Endothelial cell of umbilical vein (primary cell): Measurements from ENCODE around the gene ZNF70. TPM values are rescaled to one million over a fixed set of nuclear protein-coding genes. Genes with fewer than 3 reads are reported as not detected.

Experiments
- BruUV-seq: library from RNA; stranded (reverse); fragments of 400-500 nt; replicated peaks from 2 replicates; lab custom pipeline; 2021; lab: Mats Ljungman, UMichigan
- CTCF ChIA-PET: fragments of 300-600, 350-600 bp; sonication (Branson Sonifier 250); formaldehyde crosslinking; loops from one replicate; lab custom pipeline; 2021; ENCODE audit warnings: antibody characterized with exemption, inconsistent platforms; lab: Charles Lee
- POLR2A ChIA-PET: fragments of 300-600, 350-600 bp; sonication (Branson Sonifier 250); formaldehyde crosslinking; loops from one replicate; lab custom pipeline; 2021; ENCODE audit warnings: antibody characterized with exemption, inconsistent platforms; lab: Charles Lee
- DNase-seq: peaks from one replicate; pipeline ENCODE4 v3.0.0-alpha.2; 2011; ENCODE audit warnings: low read depth, low spot score
- FAIRE-seq: peaks from 2 replicates; lab custom pipeline; 2011; peaks lifted over from hg19 to GRCh38; lab: Jason Lieb, UNC
- H2AFZ ChIP-seq: 2 replicates; pipeline ENCODE4 v1.6.0; 2012; ENCODE audit warnings: low read depth, low read length, control low read depth, inconsistent platforms
- H3K27ac ChIP-seq: 2 replicates; pipeline ENCODE4 v1.5.1; 2011; ENCODE audit warnings: low read depth, mild to moderate bottlenecking, control low read depth, low read length, moderate library complexity; ENCODE audit not compliant: insufficient read depth
- H3K27me3 ChIP-seq, 2 experiments: 2 replicates each; pipeline versions ENCODE4 v1.6.0 to v1.6.1; 2011; ENCODE audit warnings: low read length in 2 of 2, mixed read lengths in 1 of 2; ENCODE audit not compliant: control insufficient read depth in 2 of 2, insufficient read depth in 2 of 2
- H3K36me3 ChIP-seq, 2 experiments: 2 replicates in 1 of 2; 3 replicates in 1 of 2; pipeline ENCODE4 v1.5.1; 2011; ENCODE audit warnings: low read length in 2 of 2, mild to moderate bottlenecking in 1 of 2, moderate library complexity in 1 of 2; ENCODE audit not compliant: control insufficient read depth in 2 of 2, insufficient read depth in 2 of 2; ENCODE audit errors: extremely low read depth in 1 of 2
- H3K4me1 ChIP-seq: 3 replicates; pipeline ENCODE4 v1.5.1; 2011; ENCODE audit warnings: mild to moderate bottlenecking, low read length; ENCODE audit not compliant: control insufficient read depth, insufficient read depth; ENCODE audit errors: extremely low read depth
- H3K4me2 ChIP-seq: 2 replicates; pipeline ENCODE4 v1.6.1; 2011; ENCODE audit warnings: low read length, control low read depth, mixed read lengths; ENCODE audit not compliant: insufficient read depth
- H3K4me3 ChIP-seq, 3 experiments: fragments of 200-600 bp in 1 of 3; sonication (generic), shearing (Covaris generic) in 1 of 3; replicated peaks in 1 of 3; 2 replicates each; pipeline ENCODE4 v1.5.1; 2011 to 2016; ENCODE audit warnings: control low read depth in 3 of 3, low read length in 3 of 3, mild to moderate bottlenecking in 2 of 3, inconsistent platforms in 1 of 3, low read depth in 1 of 3, moderate library complexity in 1 of 3; ENCODE audit not compliant: insufficient read depth in 1 of 3
- H3K79me2 ChIP-seq: 2 replicates; pipeline ENCODE4 v1.6.0; 2012; ENCODE audit warnings: low read length, inconsistent platforms; ENCODE audit not compliant: control insufficient read depth, insufficient read depth
- H3K9ac ChIP-seq: replicated peaks from 2 replicates; pipeline ENCODE3; 2011; ENCODE audit warnings: low read length, control low read depth; ENCODE audit not compliant: insufficient read depth; ENCODE audit errors: extremely low read depth
- H3K9me1 ChIP-seq: replicated peaks from 3 replicates; pipeline ENCODE4 v1.6.0; 2011; ENCODE audit warnings: mild to moderate bottlenecking, low read length; ENCODE audit not compliant: control insufficient read depth, insufficient read depth; ENCODE audit errors: extremely low read depth
- H3K9me3 ChIP-seq: replicated peaks from 2 replicates; pipeline ENCODE4 v1.5.1; 2012; ENCODE audit warnings: low read length, inconsistent platforms; ENCODE audit not compliant: control insufficient read depth, insufficient read depth
- H4K20me1 ChIP-seq: replicated peaks from 2 replicates; pipeline ENCODE3; 2011; ENCODE audit warnings: mild to moderate bottlenecking, low read length; ENCODE audit not compliant: control insufficient read depth, insufficient read depth; ENCODE audit errors: extremely low read depth
- CTCF ChIP-seq, 2 donors: IDR thresholded peaks; 1 replicate in 1 of 2; 2 replicates in 1 of 2; pipeline ENCODE4 v1.5.1; 2011; ENCODE audit warnings: low read length in 2 of 2, mild to moderate bottlenecking in 2 of 2, moderate library complexity in 2 of 2, control low read depth in 1 of 2, inconsistent platforms in 1 of 2, low read depth in 1 of 2; ENCODE audit not compliant: insufficient read depth in 1 of 2; ENCODE audit errors: extremely low read depth in 1 of 2
- EZH2 ChIP-seq: IDR thresholded peaks from 2 replicates; pipeline ENCODE4 v1.6.1; 2012; ENCODE audit warnings: borderline replicate concordance, low read depth, mild to moderate bottlenecking, moderate library complexity, low read length, inconsistent platforms; ENCODE audit not compliant: severe bottlenecking
- FOS ChIP-seq: IDR thresholded peaks from 2 replicates; pipeline ENCODE4 v1.6.1; 2011; ENCODE audit warnings: mild to moderate bottlenecking, low read length, moderate library complexity, borderline replicate concordance; ENCODE audit not compliant: insufficient read depth
- GATA2 ChIP-seq: IDR thresholded peaks from 2 replicates; pipeline ENCODE4 v1.7.0; 2011; ENCODE audit warnings: low read depth, mild to moderate bottlenecking, moderate library complexity, mixed read lengths, low read length; ENCODE audit not compliant: insufficient read length, insufficient read depth
- JUN ChIP-seq: IDR thresholded peaks from 2 replicates; pipeline ENCODE4 v1.6.1; 2011; ENCODE audit warnings: borderline replicate concordance, low read depth; ENCODE audit not compliant: insufficient read length, insufficient read depth
- MAX ChIP-seq: IDR thresholded peaks from 2 replicates; pipeline ENCODE4 v1.6.1; 2011; ENCODE audit not compliant: insufficient read depth, insufficient read length
- MYC ChIP-seq: IDR thresholded peaks from one replicate; pipeline ENCODE4 v1.6.1; 2011; ENCODE audit warnings: mild to moderate bottlenecking, low read depth, low read length
- POLR2A ChIP-seq: IDR thresholded peaks from 2 replicates; pipeline ENCODE4 v1.6.1; 2012; ENCODE audit warnings: low read depth, mild to moderate bottlenecking, control low read depth, low read length
- POLR2AphosphoS5 ChIP-seq: IDR thresholded peaks from 2 replicates; pipeline ENCODE4 v1.6.1; 2012; ENCODE audit warnings: low read depth, mild to moderate bottlenecking, control low read depth, low read length, moderate library complexity; ENCODE audit not compliant: insufficient read depth
- dilution Hi-C: fragments of 300-500 bp; cut with MboI; formaldehyde crosslinking; loops from one replicate; pipeline ENCODE4 v1.15.0; 2019; ENCODE audit warnings: low sequenced_read_pairs; ENCODE audit not compliant: extremely low pct_ligation_motif_present
- intact Hi-C: fragments of 100-400 bp; cut with micrococcal nuclease; formaldehyde crosslinking; loops from one replicate; pipeline ENCODE4 v1.10.0; 2022
- polyA plus RNA-seq, 4 experiments: library from polyadenylated mRNA; depleted of rRNA in 3 of 4; stranded (reverse) in 3 of 4; unstranded in 1 of 4; fragments of >200 nt; gene quantifications; 2 replicates each; pipeline versions ENCODE4 v1.2.1 to v1.2.3, GENCODE V29; 2011 to 2012; ENCODE audit warnings: missing spikeins in 1 of 4
- total RNA-seq: library from RNA; stranded (reverse); gene quantifications from 2 replicates; pipeline ENCODE4 v1.2.3, GENCODE V29; 2021

The ZNF70 gene
- total and polyA plus RNA-seq, 2 donors (not counting 3 experiments of a cell fraction or from before 2014, with no cell fraction given): 1.9 to 6.2 TPM

DNA sequence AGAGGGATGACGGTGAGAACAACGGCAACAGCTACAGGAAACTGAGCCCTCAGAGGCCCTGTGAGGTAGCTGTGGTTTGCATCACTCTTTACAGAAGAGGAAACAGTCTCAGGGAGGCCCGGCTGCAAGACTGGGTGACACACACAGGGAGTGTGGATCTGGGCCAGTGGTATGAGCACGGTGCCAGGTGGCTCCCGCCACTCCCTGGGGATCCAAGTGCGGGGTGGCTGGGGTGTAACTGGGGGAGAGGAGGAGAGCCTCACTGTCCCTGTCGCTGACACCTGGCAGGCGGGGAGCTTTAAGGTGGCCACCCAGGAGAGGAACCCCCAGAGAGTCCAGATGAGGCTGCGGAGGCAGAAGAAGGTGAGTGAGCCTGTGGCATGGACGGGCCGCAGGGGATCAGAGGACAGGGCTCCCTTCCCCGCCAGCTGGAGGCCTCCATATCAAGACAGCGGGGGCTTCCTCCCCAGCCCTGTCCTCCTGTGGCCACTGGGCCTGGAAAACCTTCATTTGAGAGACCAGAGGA lies 54.5 kb downstream of the ZNF70 start:
- H3K79me2 ChIP-seq: peaks cover 2% of the 10 kb centered on the region
- H3K9me3 ChIP-seq: no peaks in the 10 kb centered on the region
- no peaks in the 10 kb centered on the region for H4K20me1 ChIP-seq
- H3K36me3 ChIP-seq: peaks cover 7 to 17% of the 10 kb centered on the region in 2 experiments
- POLR2A ChIA-PET: no interaction called here
- H3K27me3 ChIP-seq: no peaks in the 10 kb centered on the region
- intact Hi-C loops (no loop called here), dilution Hi-C loops (no loop called here)
- H3K4me2 ChIP-seq: no peak overlapping the region
- CTCF ChIA-PET: no interaction called here
- H2AFZ ChIP-seq: no peak overlapping the region
- no peak for DNase-seq
- H3K4me3 ChIP-seq: no peak overlapping the region
- FAIRE-seq: no peak
- no TSS peak for BruUV-seq
- no peak overlapping the region for H3K9ac ChIP-seq
- H3K27ac ChIP-seq: no peak overlapping the region
- no peaks in the 10 kb centered on the region for H3K4me1 ChIP-seq
- TF ChIP-seq JUN (no peak), MAX (no peak), EZH2 (no peak), POLR2AphosphoS5 (no peak), GATA2 (no peak), CTCF (IDR thresholded peaks at IDR 0.05; ENCODE audit: extremely low read depth in 1 of 2, insufficient read depth in 1 of 2, low read depth in 1 of 2, low read length in 2 of 2) (no peak), FOS (no peak), POLR2A (no peak), MYC (no peak)
- no peaks in the 10 kb centered on the region for H3K9me1 ChIP-seq
